SH-SY5Y (cell line): ENCODE measurements around the gene HSP90B1.

Experiments used
- GATA2 ChIP-seq: IDR thresholded peaks from 2 replicates; pipeline ENCODE4 v1.6.1; 2011; ENCODE audit warnings: mild to moderate bottlenecking, low read depth, low read length
- GATA3 ChIP-seq: IDR thresholded peaks from 2 replicates; pipeline ENCODE4 v1.6.1; 2011; ENCODE audit warnings: low read depth, mild to moderate bottlenecking, low read length, moderate library complexity

DNA sequence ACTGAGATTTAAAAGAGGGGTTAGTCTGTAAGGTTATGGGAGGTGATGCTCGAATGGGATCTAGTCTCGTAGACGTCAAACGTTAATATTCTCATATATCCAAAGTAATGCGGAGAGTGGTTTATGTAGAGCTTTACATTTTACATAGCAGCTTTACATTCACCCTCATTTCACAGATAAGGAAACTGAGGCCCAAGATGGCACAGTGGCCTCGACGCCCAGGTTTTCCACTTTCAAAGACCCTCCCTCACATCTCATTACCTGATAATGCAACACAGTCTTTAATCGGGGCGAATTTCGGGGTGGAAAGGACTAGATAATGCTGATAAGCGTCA lies 35.0 kb downstream of the HSP90B1 start:
- TF ChIP-seq GATA2, result no peak
- no peak for TF ChIP-seq GATA3
